Thyroid gland (tissue), 4 donors: ENCODE data around the gene P2RX6.

Source experiments
- POLR2A ChIP-seq, 2 donors: fragments of 450-650 bp; IDR thresholded peaks; one replicate each; pipeline ENCODE4 v1.6.1; 2017; ENCODE audit warnings: antibody characterized with exemption in 2 of 2, mild to moderate bottlenecking in 2 of 2, moderate library complexity in 1 of 2
- TF ChIP-seq, protein P1 (sequence below), 6 experiments: fragments of 200-600 bp in 3 of 6; fragments of 450-650 bp in 3 of 6; sonication (generic) in 3 of 6; IDR thresholded peaks; one replicate each; pipeline ENCODE4 v1.5.1; 2016 to 2019; ENCODE audit warnings: antibody characterized with exemption in 6 of 6, mild to moderate bottlenecking in 2 of 6, inconsistent platforms in 1 of 6, moderate library complexity in 1 of 6

GRCh38 chr22:21043860-21044535, 29.0 kb downstream of the P2RX6 start:
- no peak for TF ChIP-seq POLR2A (IDR thresholded peaks at IDR 0.05)
- TF ChIP-seq, protein P1, sequence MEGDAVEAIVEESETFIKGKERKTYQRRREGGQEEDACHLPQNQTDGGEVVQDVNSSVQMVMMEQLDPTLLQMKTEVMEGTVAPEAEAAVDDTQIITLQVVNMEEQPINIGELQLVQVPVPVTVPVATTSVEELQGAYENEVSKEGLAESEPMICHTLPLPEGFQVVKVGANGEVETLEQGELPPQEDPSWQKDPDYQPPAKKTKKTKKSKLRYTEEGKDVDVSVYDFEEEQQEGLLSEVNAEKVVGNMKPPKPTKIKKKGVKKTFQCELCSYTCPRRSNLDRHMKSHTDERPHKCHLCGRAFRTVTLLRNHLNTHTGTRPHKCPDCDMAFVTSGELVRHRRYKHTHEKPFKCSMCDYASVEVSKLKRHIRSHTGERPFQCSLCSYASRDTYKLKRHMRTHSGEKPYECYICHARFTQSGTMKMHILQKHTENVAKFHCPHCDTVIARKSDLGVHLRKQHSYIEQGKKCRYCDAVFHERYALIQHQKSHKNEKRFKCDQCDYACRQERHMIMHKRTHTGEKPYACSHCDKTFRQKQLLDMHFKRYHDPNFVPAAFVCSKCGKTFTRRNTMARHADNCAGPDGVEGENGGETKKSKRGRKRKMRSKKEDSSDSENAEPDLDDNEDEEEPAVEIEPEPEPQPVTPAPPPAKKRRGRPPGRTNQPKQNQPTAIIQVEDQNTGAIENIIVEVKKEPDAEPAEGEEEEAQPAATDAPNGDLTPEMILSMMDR (IDR thresholded peaks at IDR 0.05): no peak
